HepG2 (cell line): ENCODE data around the gene PSAP. TPM values are rescaled to one million over a fixed set of nuclear protein-coding genes. Genes with fewer than 3 reads are reported as not detected.

ENCODE experiments used
- CBFB ChIP-seq: sonication (generic); formaldehyde crosslinking; IDR thresholded peaks from 2 replicates; pipeline ENCODE4 v1.4.0; 2020; ENCODE audit warnings: missing genetic modification reagents
- CREM ChIP-seq, 2 experiments: sonication (generic) in 1 of 2; formaldehyde crosslinking in 1 of 2; IDR thresholded peaks; 2 replicates each; pipeline versions ENCODE4 v1.4.0 to v1.6.1; 2016 to 2020; ENCODE audit warnings: antibody characterized with exemption in 1 of 2, mild to moderate bottlenecking in 1 of 2, missing genetic modification reagents in 1 of 2
- DMTF1 ChIP-seq: sonication (generic); formaldehyde crosslinking; IDR thresholded peaks from 2 replicates; pipeline ENCODE4 v1.4.0; 2020; ENCODE audit warnings: mild to moderate bottlenecking, missing genetic modification reagents
- EED ChIP-seq: sonication (generic); formaldehyde crosslinking; IDR thresholded peaks from 2 replicates; pipeline ENCODE4 v1.5.0; 2020; ENCODE audit warnings: mild to moderate bottlenecking, missing genetic modification reagents
- ELF1 ChIP-seq: sonication (generic); formaldehyde crosslinking; IDR thresholded peaks from 2 replicates; pipeline ENCODE4 v1.4.0; 2020; ENCODE audit warnings: missing genetic modification reagents
- ETV5 ChIP-seq: IDR thresholded peaks from 2 replicates; pipeline ENCODE4 v1.6.1; 2018; ENCODE audit warnings: missing biosample characterization, missing genetic modification reagents, inconsistent platforms, borderline replicate concordance
- FOXA1 ChIP-seq, 2 experiments: fragments of 450-650 bp in 1 of 2; sonication (generic) in 1 of 2; formaldehyde crosslinking in 1 of 2; IDR thresholded peaks; 2 replicates each; pipeline versions ENCODE4 v1.4.0 to v1.6.1; 2016 to 2020; ENCODE audit warnings: missing genetic modification reagents in 1 of 2
- HHEX ChIP-seq: IDR thresholded peaks from 2 replicates; pipeline ENCODE4 v1.6.1; 2016; ENCODE audit warnings: control low read depth
- HOXA3 ChIP-seq: sonication (generic); formaldehyde crosslinking; IDR thresholded peaks from 2 replicates; pipeline ENCODE4 v1.5.0; 2020; ENCODE audit warnings: missing genetic modification reagents
- KDM5A ChIP-seq: fragments of 200-600 bp; sonication (generic); IDR thresholded peaks from 2 replicates; pipeline ENCODE4 v1.7.0; 2018; ENCODE audit warnings: antibody characterized with exemption, mild to moderate bottlenecking, low read length, borderline replicate concordance
- MAF1 ChIP-seq: sonication (generic); formaldehyde crosslinking; IDR thresholded peaks from 2 replicates; pipeline ENCODE4 v1.5.0; 2020; ENCODE audit warnings: missing genetic modification reagents, borderline replicate concordance
- MXI1 ChIP-seq: IDR thresholded peaks from 3 replicates; pipeline ENCODE4 v1.6.1; 2012; ENCODE audit warnings: low read depth, low read length, inconsistent platforms, borderline replicate concordance
- NR1H2 ChIP-seq: sonication (generic); formaldehyde crosslinking; IDR thresholded peaks from 2 replicates; pipeline ENCODE4 v1.8.1; 2022; ENCODE audit warnings: low read depth, missing genetic modification reagents, borderline replicate concordance
- RBM22 ChIP-seq: fragments of 200-400 bp; formaldehyde crosslinking; optimal IDR thresholded peaks from 2 replicates; pipeline ENCODE3; 2017; ENCODE audit warnings: mild to moderate bottlenecking, low read length, moderate library complexity
- REPIN1 ChIP-seq: sonication (generic); formaldehyde crosslinking; IDR thresholded peaks from 2 replicates; pipeline ENCODE4 v1.8.0; 2022; ENCODE audit warnings: missing genetic modification reagents, low read depth, mild to moderate bottlenecking, borderline replicate concordance
- SATB2 ChIP-seq: sonication (generic); formaldehyde crosslinking; IDR thresholded peaks from 2 replicates; pipeline ENCODE4 v1.5.0; 2020; ENCODE audit warnings: missing genetic modification reagents
- SMAD3 ChIP-seq: sonication (generic); formaldehyde crosslinking; IDR thresholded peaks from 2 replicates; pipeline ENCODE4 v1.4.0; 2020; ENCODE audit warnings: missing genetic modification reagents
- SRY ChIP-seq: sonication (generic); formaldehyde crosslinking; IDR thresholded peaks from 2 replicates; pipeline ENCODE4 v1.8.0; 2022; ENCODE audit warnings: mild to moderate bottlenecking, missing genetic modification reagents
- TBX3 ChIP-seq: fragments of 450-650 bp; IDR thresholded peaks from 2 replicates; pipeline ENCODE4 v1.6.1; 2017; ENCODE audit warnings: antibody characterized with exemption, mild to moderate bottlenecking, inconsistent platforms, borderline replicate concordance
- U2AF1 ChIP-seq: fragments of 200-400 bp; formaldehyde crosslinking; optimal IDR thresholded peaks from 2 replicates; pipeline ENCODE3; 2017; ENCODE audit warnings: mild to moderate bottlenecking, low read depth, low read length
- ZFP1 ChIP-seq: IDR thresholded peaks from 2 replicates; pipeline ENCODE4 v1.6.1; 2016
- ZFP82 ChIP-seq: sonication (generic); formaldehyde crosslinking; IDR thresholded peaks from 2 replicates; pipeline ENCODE4 v1.5.1; 2020; ENCODE audit warnings: mild to moderate bottlenecking, missing genetic modification reagents, borderline replicate concordance
- ZIK1 ChIP-seq: sonication (generic); formaldehyde crosslinking; IDR thresholded peaks from 2 replicates; pipeline ENCODE4 v1.5.0; 2020; ENCODE audit warnings: mild to moderate bottlenecking, low read depth, missing genetic modification reagents, borderline replicate concordance
- ZNF430 ChIP-seq: sonication (generic); formaldehyde crosslinking; IDR thresholded peaks from 2 replicates; pipeline ENCODE4 v1.9.0; 2021; ENCODE audit warnings: mild to moderate bottlenecking, missing genetic modification reagents
- ZNF572 ChIP-seq: sonication (generic); formaldehyde crosslinking; IDR thresholded peaks from 2 replicates; pipeline ENCODE4 v1.5.1; 2020; ENCODE audit warnings: mild to moderate bottlenecking, missing genetic modification reagents
- ZNF615 ChIP-seq: sonication (generic); formaldehyde crosslinking; IDR thresholded peaks from 2 replicates; pipeline ENCODE4 v1.5.0; 2020; ENCODE audit warnings: mild to moderate bottlenecking, missing genetic modification reagents, borderline replicate concordance
- ZNF703 ChIP-seq: sonication (generic); formaldehyde crosslinking; IDR thresholded peaks from 2 replicates; pipeline ENCODE4 v1.5.1; 2020; ENCODE audit warnings: missing genetic modification reagents, mild to moderate bottlenecking, moderate library complexity, borderline replicate concordance
- polyA plus RNA-seq, 8 experiments: library from polyadenylated mRNA; depleted of rRNA in 3 of 8; stranded (reverse) in 7 of 8; unstranded in 1 of 8; fragments of >200 nt; fragmentation: Illumina TruSeq in 4 of 8; extraction: Trizol in 4 of 8; gene quantifications; 2 replicates each; pipeline versions ENCODE4 v1.2.1 to v1.2.3, GENCODE V29; 2011 to 2016; ENCODE audit warnings: low read depth in 4 of 8, missing spikeins in 1 of 8, mixed read lengths in 1 of 8; ENCODE audit not compliant: insufficient read depth in 1 of 8
- total RNA-seq, 5 experiments: library from RNA; depleted of rRNA; stranded (reverse); fragments of >200 nt; fragmentation: Illumina TruSeq; extraction: Trizol; gene quantifications; 2 replicates each; pipeline ENCODE4 v1.2.3, GENCODE V29; 2016; ENCODE audit warnings: low read depth in 1 of 5
- TF ChIP-seq, protein P1 (sequence below): IDR thresholded peaks from 2 replicates; pipeline ENCODE4 v1.6.1; 2012; ENCODE audit warnings: low read depth, low read length, improper control_type of control experiment

Gene PSAP
- total and polyA plus RNA-seq, 2 of the 13 experiments (the other 11 are each of a cell fraction or from before 2014, with no cell fraction given) = 323 to 643 TPM

- TF ChIP-seq, protein P1, sequence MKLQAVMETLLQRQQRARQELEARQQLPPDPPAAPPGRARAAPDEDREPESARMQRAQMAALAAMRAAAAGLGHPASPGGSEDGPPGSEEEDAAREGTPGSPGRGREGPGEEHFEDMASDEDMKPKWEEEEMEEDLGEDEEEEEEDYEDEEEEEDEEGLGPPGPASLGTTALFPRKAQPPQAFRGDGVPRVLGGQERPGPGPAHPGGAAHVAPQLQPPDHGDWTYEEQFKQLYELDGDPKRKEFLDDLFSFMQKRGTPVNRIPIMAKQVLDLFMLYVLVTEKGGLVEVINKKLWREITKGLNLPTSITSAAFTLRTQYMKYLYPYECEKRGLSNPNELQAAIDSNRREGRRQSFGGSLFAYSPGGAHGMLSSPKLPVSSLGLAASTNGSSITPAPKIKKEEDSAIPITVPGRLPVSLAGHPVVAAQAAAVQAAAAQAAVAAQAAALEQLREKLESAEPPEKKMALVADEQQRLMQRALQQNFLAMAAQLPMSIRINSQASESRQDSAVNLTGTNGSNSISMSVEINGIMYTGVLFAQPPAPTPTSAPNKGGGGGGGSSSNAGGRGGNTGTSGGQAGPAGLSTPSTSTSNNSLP = no peak
- TF ChIP-seq ELF1 (CRISPR knock-in tag) (no peak), HHEX (no peak), SATB2 (CRISPR knock-in tag) (no peak), DMTF1 (CRISPR knock-in tag) (no peak), KDM5A (no peak), ZNF703 (CRISPR knock-in tag) (no peak), CBFB (CRISPR knock-in tag) (no peak), SRY (CRISPR knock-in tag) (no peak), NR1H2 (CRISPR knock-in tag) (no peak), ZIK1 (CRISPR knock-in tag) (no peak), REPIN1 (0 out of 2 replicates have a peak, but pooled peaks have one; percentile 5), U2AF1 (no peak), SMAD3 (CRISPR knock-in tag) (no peak), RBM22 (no peak), TBX3 (no peak), MXI1 (peak; percentile 65; the same call in 1 of the 3 replicates), ZNF615 (no peak), ZNF430 (CRISPR knock-in tag) (no peak), EED (CRISPR knock-in tag) (no peak), ZFP82 (CRISPR knock-in tag) (no peak), ZNF572 (CRISPR knock-in tag) (no peak), MAF1 (CRISPR knock-in tag) (no peak), ETV5 (CRISPR knock-in tag) (0 out of 2 replicates have a peak, but pooled peaks have one; percentile 1), CREM (IDR thresholded peaks at IDR 0.05) (no peak), CREM (CRISPR knock-in tag; IDR thresholded peaks at IDR 0.05) (no peak), HOXA3 (CRISPR knock-in tag) (no peak), ZFP1 (CRISPR knock-in tag) (no peak), FOXA1 (IDR thresholded peaks at IDR 0.05) (no peak), FOXA1 (CRISPR knock-in tag; IDR thresholded peaks at IDR 0.05) (peak; percentile 28; the same call in 1 of the 2 replicates)
Observed at GRCh38 chr10:71850021-71850742, 869 bp downstream of the PSAP start (continued).
